ENCODE results near the gene IL36RN. TPM values are rescaled to one million over a fixed set of nuclear protein-coding genes. Genes with fewer than 3 reads are reported as not detected.

Gene IL36RN
- total and polyA plus RNA-seq, 2 donors from 2014 or later: not detected

GRCh38 chr2:113011108-113011507, 47.9 kb upstream of the IL36RN start:
- no peaks in the 10 kb centered on the region for H3K27me3 ChIP-seq (ENCODE audit: control insufficient read depth, insufficient read depth, low read length)
- no peak overlapping the region for H3K4me3 ChIP-seq (ENCODE audit: low read length in 3 of 3)
- TF ChIP-seq CTCF (IDR thresholded peaks at IDR 0.05; ENCODE audit: borderline replicate concordance, extremely low read depth, insufficient read depth): no peak
- no peaks in the 10 kb centered on the region for H3K9me3 ChIP-seq (ENCODE audit: control insufficient read depth in 2 of 3, insufficient read depth in 1 of 3, low read length in 3 of 3)
- intact Hi-C loops (cut with DNase I): no loop called here
- H3K27ac ChIP-seq (ENCODE audit: low read depth in 2 of 2, low read length in 2 of 2): no peak overlapping the region
- H3K9ac ChIP-seq (ENCODE audit: low read length in 3 of 3): no peak overlapping the region
- H3K36me3 ChIP-seq (ENCODE audit: control insufficient read depth in 2 of 3, insufficient read depth in 3 of 3, low read length in 3 of 3): no peaks in the 10 kb centered on the region
- DNase-seq: no peak
- no peak for FAIRE-seq
- H3K4me1 ChIP-seq (ENCODE audit: control insufficient read depth in 2 of 3, insufficient read depth in 2 of 3, low read depth in 1 of 3, low read length in 3 of 3): no peaks in the 10 kb centered on the region

- TF ChIP-seq CTCF (IDR thresholded peaks at IDR 0.05; ENCODE audit: borderline replicate concordance, extremely low read depth, insufficient read depth): no peak
- Histone ChIP-seq H3K27ac (ENCODE audit: low read depth in 2 of 2, low read length in 2 of 2) (no peak overlapping the region), H3K9ac (ENCODE audit: low read length in 3 of 3) (no peak overlapping the region), H3K36me3 (ENCODE audit: control insufficient read depth in 2 of 3, insufficient read depth in 3 of 3, low read length in 3 of 3) (no peaks in the 10 kb centered on the region), H3K4me3 (ENCODE audit: low read length in 3 of 3) (no peak overlapping the region), H3K27me3 (ENCODE audit: control insufficient read depth, insufficient read depth, low read length) (no peaks in the 10 kb centered on the region), H3K4me1 (ENCODE audit: control insufficient read depth in 2 of 3, insufficient read depth in 2 of 3, low read depth in 1 of 3, low read length in 3 of 3) (no peaks in the 10 kb centered on the region), H3K9me3 (ENCODE audit: control insufficient read depth in 2 of 3, insufficient read depth in 1 of 3, low read length in 3 of 3) (no peaks in the 10 kb centered on the region)
- no peak for FAIRE-seq
- no peak for DNase-seq
- intact Hi-C loops (cut with DNase I): no loop called here
Observed at GRCh38 chr2:113012436-113013335, 46.3 kb upstream of the IL36RN start.

GRCh38 chr2:113013336-113013661, 45.7 kb upstream of the IL36RN start:
- no peak for DNase-seq
- TF ChIP-seq CTCF (IDR thresholded peaks at IDR 0.05; ENCODE audit: borderline replicate concordance, extremely low read depth, insufficient read depth): no peak
- intact Hi-C loops (cut with DNase I): no loop called here
- Histone ChIP-seq H3K9me3 (ENCODE audit: control insufficient read depth in 2 of 3, insufficient read depth in 1 of 3, low read length in 3 of 3) (no peaks in the 10 kb centered on the region), H3K27me3 (ENCODE audit: control insufficient read depth, insufficient read depth, low read length) (no peaks in the 10 kb centered on the region), H3K36me3 (ENCODE audit: control insufficient read depth in 2 of 3, insufficient read depth in 3 of 3, low read length in 3 of 3) (no peaks in the 10 kb centered on the region), H3K4me3 (ENCODE audit: low read length in 3 of 3) (no peak overlapping the region), H3K9ac (ENCODE audit: low read length in 3 of 3) (no peak overlapping the region), H3K27ac (ENCODE audit: low read depth in 2 of 2, low read length in 2 of 2) (no peak overlapping the region), H3K4me1 (ENCODE audit: control insufficient read depth in 2 of 3, insufficient read depth in 2 of 3, low read depth in 1 of 3, low read length in 3 of 3) (no peaks in the 10 kb centered on the region)
- no peak for FAIRE-seq
